ENCODE data around the gene DUS2. TPM values are rescaled to one million over a fixed set of nuclear protein-coding genes. Genes with fewer than 3 reads are reported as not detected.

DUS2 gene
- total and polyA plus RNA-seq, 7 donors, result 3.6 to 17.3 (median 6.6) TPM

- Histone ChIP-seq H3K27ac (no peak overlapping the region), H3K4me3 (no peak overlapping the region), H3K9me3 (no peaks in the 10 kb centered on the region), H3K27me3 (no peaks in the 10 kb centered on the region), H3K4me1 (no peaks in the 10 kb centered on the region), H3K36me3 (peaks cover 0 to 8% (median 0%) of the 10 kb centered on the region in 4 donors)
- intact Hi-C loops (cut with DNase I), result no loop called here
- WGBS, 2 donors, result 98% methylated on average over 2 of the region's 2 CpGs
- no peak for DNase-seq
- TF ChIP-seq EP300 (IDR thresholded peaks at IDR 0.05) (no peak), CTCF (IDR thresholded peaks at IDR 0.05) (no peak), POLR2A (IDR thresholded peaks at IDR 0.05) (no peak), POLR2AphosphoS5 (IDR thresholded peaks at IDR 0.05) (no peak)
These were observed 10.0 kb downstream of the DUS2 start for GRCh38 chr16:68033101-68033500.

- Histone ChIP-seq H3K4me3 (no peak overlapping the region), H3K27me3 (no peaks in the 10 kb centered on the region), H3K9me3 (no peaks in the 10 kb centered on the region), H3K4me1 (no peaks in the 10 kb centered on the region), H3K36me3 (peaks cover 0 to 11% (median 0%) of the 10 kb centered on the region in 4 donors), H3K27ac (no peak overlapping the region)
- no peak for DNase-seq
- TF ChIP-seq CTCF (IDR thresholded peaks at IDR 0.05) (no peak), POLR2AphosphoS5 (IDR thresholded peaks at IDR 0.05) (no peak), EP300 (IDR thresholded peaks at IDR 0.05) (no peak), POLR2A (IDR thresholded peaks at IDR 0.05) (no peak)
- intact Hi-C loops (cut with DNase I), result no loop called here
- WGBS, 2 donors, result 95 to 98% methylated on average over 2 of the region's 2 CpGs
These were observed 12.1 kb downstream of the DUS2 start for GRCh38 chr16:68035227-68035626.

- no peaks in the 10 kb centered on the region for H3K27me3 ChIP-seq
- intact Hi-C loops (cut with DNase I), result no loop called here
- 85 to 93% methylated on average over 9 of the region's 9 CpGs for WGBS, 2 donors
- H3K9me3 ChIP-seq, result no peaks in the 10 kb centered on the region
- no peak overlapping the region for H3K4me3 ChIP-seq
- TF ChIP-seq CTCF (IDR thresholded peaks at IDR 0.05), result no peak
- no peak for TF ChIP-seq POLR2AphosphoS5 (IDR thresholded peaks at IDR 0.05)
- no peak for TF ChIP-seq POLR2A (IDR thresholded peaks at IDR 0.05)
- no peak for TF ChIP-seq EP300 (IDR thresholded peaks at IDR 0.05)
- no peak overlapping the region for H3K27ac ChIP-seq
- no peaks in the 10 kb centered on the region for H3K4me1 ChIP-seq
- H3K36me3 ChIP-seq, result peaks cover 0 to 3% (median 0%) of the 10 kb centered on the region in 4 donors
- peak; percentile 28 for DNase-seq
These were observed 14.9 kb downstream of the DUS2 start for GRCh38 chr16:68037841-68038597.

GRCh38 chr16:68040506-68041288, 17.6 kb downstream of the DUS2 start:
- WGBS, 2 donors, result 65 to 66% methylated on average over 14 of the region's 14 CpGs
- DNase-seq, result peak; percentile 88
- intact Hi-C loops (cut with DNase I), result loop anchor here (1.0 to 5.0 kb wide), 3 partner anchors 48 to 224 kb away; partner anchors contain the start of gene NRN1L

More at GRCh38 chr16:68040506-68041288, 17.6 kb downstream of the DUS2 start:
- H3K4me1 ChIP-seq, result no peaks in the 10 kb centered on the region
- H3K27ac ChIP-seq, result no peak overlapping the region
- H3K4me3 ChIP-seq, result no peak overlapping the region
- peaks cover 0 to 3% (median 0%) of the 10 kb centered on the region in 4 donors for H3K36me3 ChIP-seq
- H3K9me3 ChIP-seq, result no peaks in the 10 kb centered on the region
- no peaks in the 10 kb centered on the region for H3K27me3 ChIP-seq
- TF ChIP-seq POLR2AphosphoS5 (IDR thresholded peaks at IDR 0.05) (no peak), CTCF (IDR thresholded peaks at IDR 0.05) (peak; percentile 48 to 80 (median 76))

All from sigmoid colon (tissue), 7 donors.